ENCODE data around the gene ZNF362.

GRCh38 chr1:33348194-33348593 is 91.9 kb downstream of the ZNF362 start:
- TF ChIP-seq CTCF (conservative IDR thresholded peaks at IDR 0.05; ENCODE audit: low read depth, low read length) (no peak), EZH2phosphoT487 (IDR thresholded peaks at IDR 0.05; ENCODE audit: borderline replicate concordance, low read length) (no peak), EZH2 (IDR thresholded peaks at IDR 0.05; ENCODE audit: low read length, unreplicated experiment) (no peak)
